Measurements from ENCODE around the gene TANC1.

TANC1 gene

DNA sequence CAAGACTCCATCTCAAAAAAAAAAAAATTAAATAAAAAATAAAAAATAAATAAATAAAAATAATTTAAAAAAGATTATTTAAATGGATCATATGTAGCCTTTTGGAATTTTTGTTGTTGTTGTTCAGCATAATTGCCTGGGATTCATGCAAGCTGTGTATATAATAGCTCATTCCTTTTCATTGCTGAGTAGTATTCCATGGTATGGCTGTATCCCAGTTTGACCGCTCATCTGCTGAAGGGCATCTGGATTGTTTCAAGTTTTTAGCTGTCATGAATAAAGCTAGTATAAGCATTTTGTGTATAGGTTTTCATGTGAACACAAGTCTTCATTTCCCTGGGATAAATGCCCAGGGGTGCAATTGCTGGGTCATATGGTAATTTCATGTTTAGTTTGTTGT, 6.4 kb upstream of the TANC1 start:
- DNase-seq (ENCODE audit: low spot score), result no peak

DNA sequence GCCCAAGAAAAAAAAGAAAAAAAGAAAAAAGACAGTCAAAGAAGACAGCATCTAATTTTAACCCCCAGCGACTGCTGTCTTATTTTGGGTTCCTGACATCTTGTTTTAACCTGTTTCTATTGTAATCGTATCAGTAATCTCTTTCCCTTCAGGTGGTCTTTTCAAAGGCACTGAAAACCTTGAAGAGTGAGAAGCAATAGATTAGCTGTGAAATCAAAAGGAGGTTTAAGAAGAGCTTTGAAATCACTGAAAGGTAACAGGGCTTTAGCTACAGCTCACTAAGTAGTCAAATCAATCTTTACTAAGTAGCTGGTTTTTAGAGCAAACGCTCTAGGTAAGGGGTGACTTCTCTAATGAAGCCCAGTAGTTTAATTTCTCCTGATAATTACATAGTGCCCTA, 5.4 kb upstream of the TANC1 start:
- DNase-seq (ENCODE audit: low spot score), result no peak

DNA sequence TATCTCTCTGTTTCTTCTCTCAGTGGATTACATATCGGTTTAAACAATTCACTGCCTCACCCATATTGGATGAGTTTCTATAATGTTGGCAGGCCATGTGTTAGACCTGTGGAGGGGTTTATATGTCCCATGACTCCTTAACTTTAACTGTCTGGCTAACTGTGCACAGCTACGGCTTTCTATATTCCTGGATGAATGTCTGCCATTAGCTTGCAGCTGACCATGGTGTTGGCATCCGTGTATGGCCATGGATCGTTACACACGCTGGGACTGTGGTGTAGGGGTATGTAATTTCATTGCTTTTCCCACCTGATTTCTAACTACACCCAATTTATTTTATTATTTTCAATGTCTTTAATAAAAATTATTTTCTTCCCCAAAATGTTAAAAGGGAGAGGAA, 3.3 kb upstream of the TANC1 start:
- no peak for DNase-seq (ENCODE audit: low spot score)

DNA sequence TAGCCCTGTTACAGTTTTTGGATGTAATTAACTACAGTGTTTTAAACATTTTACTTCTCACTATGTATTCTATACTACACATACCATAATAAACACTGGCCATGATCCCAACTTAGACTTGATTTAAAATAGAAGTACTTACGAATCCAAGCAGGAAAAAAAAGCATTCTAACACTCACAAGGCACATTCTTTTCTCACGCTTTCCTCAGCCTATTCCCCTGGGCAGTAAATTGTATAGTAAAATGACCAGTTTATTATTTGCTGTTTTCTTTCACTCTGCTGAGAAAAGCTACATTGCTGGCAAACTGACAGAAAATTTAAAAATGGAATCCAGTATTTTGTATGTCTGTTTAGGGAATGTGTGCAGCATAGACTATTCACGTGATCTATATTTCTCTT, 2.8 kb upstream of the TANC1 start:
- DNase-seq (ENCODE audit: low spot score), result no peak

DNA sequence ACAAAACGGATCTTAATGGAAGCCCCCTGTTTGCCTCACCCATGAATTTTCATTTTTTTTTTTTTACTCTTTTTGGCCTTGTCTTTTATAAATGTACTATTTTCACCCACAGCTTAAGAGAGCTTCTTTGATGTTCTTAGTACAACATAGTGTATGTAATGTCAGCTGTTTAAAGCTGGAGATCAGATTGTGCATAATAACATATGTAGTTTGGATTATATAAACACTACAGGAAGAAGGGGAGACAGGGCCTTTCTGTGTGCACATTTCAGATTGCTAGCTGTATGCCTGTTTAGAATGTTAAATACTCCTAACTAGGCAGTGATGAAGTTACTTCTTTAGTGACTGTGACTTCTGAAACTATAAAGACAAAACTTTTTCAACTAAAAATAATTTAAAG, 2.1 kb upstream of the TANC1 start:
- DNase-seq (ENCODE audit: low spot score), result no peak

GRCh38 chr2:158967114-158967730, 1.2 kb upstream of the TANC1 start:
- no peak for DNase-seq (ENCODE audit: low spot score)

DNA sequence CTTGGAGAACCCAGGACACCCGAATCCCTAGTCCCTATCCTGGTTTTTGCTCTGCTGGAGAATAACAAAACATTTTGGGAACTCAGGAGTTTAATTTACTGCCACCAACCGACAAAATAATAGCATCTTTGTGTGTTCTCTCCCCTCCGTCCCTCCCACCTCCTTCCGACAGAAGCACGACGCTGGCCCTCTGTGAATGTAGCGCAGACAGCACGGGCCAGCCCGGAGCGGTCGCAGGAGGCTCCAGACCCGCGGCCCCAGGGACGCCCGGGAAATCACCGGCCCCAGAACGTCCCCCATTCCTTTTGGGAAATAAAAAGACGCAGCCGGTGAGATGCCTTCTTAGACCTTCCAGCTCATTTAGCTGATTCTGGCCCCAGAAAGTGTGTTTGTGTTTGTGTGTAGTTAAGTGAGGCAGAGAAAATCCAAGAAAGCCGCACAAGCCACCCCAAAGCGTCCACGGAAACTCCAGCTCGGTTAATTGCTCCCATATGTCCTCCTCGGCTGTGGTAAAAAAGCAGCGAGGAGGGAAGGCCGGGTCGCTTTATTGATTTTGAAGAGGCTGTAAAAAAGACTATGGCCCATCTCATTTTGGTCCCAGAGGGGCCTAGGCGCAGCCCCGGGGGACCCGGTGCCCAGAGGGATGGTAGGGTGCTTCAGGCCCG, 577 bp upstream of the TANC1 start:
- DNase-seq (ENCODE audit: low spot score), result peak; percentile 46

DNA sequence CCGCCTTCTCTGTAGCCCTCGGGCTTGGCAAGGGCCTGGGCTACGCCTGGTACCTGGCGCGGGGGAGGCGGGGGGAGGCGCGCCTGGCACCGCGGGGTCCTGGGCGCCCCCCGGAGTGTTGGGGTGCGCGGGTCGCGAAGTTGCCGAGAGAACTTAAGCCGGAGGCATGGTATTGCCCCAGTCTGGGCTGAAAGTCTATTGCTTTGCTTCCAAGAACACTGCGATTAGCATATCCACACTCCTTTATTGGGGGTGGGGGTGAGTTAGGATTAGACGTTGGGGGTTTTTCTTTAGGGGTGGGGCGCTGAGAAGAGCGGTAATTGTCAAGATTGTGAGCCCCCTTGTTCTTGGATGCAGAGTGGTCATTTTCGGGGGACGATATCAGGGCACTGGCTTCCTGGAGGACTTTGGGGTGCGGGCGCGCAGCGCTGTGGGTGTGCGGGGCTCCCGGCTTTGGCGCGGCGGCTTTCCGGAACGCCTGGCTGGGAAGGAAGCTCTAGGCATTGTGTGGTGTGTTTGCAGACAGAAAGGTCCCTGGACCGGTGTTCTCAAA, 798 bp downstream of the TANC1 start:
- no peak for DNase-seq (ENCODE audit: low spot score)

DNA sequence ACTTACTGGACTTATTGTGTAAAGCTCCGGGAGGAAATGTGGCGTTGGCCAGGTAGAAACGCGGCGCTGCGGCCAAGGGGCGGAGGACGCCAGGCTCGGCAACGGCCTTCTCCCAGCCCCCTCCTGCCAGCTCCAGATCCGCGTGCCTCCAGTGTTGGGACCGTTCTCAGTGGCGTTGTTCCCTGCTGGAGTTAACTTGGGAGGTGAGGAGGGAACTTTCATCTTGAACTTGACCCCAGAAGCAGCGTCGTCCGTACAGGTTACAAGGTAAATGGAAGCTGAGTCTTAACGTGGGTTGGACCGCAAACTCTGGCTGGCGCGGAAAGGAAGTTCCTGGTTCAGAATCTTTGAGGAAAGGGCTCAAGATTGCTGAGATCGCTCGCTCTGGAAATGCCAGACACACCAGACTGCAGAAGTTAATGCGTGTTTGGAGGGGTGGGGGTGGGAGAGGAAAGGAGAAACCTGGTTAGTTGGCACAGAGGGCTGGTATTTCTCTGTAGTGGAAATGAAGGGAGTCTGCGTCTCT, 1.3 kb downstream of the TANC1 start:
- peak; percentile 51 for DNase-seq (ENCODE audit: low spot score)

GRCh38 chr2:158970241-158970751, 1.9 kb downstream of the TANC1 start:
- DNase-seq (ENCODE audit: low spot score), result peak; percentile 46

DNA sequence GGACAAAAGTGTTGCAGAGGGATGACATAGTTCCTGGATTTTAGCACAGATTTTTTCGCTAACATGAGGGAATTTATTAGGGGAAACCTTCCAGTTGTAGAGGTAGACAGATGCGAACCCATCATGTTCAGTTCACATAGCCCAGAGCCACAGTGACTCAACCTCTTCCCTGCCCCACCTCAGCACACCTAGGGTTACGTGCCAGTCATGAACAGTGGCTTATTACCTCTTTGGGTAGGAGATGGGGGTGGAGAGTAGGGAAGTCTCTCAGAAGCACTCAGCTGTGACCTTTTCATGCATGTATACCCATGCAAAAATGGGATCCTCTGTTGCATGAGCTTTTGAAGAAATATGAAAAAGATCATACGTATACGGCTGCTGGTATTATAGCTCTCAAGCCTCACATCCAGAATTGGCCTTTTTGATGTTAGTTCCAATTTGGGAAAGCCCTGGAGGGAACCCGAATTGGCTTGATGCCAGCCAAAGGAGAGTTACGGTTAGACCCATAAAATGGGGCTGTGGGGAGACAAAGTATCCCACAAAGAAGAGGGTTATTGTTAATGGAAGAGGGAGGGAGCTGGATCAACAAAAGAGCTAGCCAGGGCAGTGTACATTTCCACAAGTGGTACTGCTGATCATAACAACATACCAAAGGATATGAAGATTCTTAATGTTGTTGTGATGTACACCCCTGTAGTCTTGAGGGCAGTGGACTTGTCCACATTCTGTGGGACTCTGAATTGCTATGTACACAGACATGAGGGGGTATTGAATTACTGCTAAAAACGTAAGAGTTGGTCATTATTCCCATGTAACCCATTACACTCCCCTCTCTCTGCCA, 4.9 kb downstream of the TANC1 start:
- peak; percentile 80 for DNase-seq (ENCODE audit: low spot score)

GRCh38 chr2:158975271-158975921, 7.0 kb downstream of the TANC1 start:
- peak; percentile 17 for DNase-seq (ENCODE audit: low spot score)

DNA sequence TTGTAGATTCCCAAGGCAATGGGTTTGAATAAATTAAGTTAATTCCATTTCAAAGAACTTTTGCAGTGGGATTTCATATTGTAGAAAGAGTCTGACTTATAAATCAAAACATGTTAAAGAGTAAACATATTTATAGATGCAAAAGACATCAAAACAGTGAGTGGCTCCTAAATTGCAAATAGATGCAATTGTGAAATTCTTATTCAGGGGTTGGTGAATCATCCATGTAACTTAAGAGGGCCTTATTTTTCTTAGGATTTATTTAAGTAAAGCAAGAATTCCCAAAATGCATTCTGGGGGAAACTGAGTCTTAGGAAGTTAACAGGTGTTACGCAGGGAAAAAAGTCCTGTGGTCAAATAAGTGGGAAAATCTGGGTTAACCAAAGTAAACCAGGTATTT, 11.3 kb downstream of the TANC1 start:
- DNase-seq (ENCODE audit: low spot score), result no peak

- DNase-seq (ENCODE audit: low spot score), result peak; percentile 13
These were observed 16.2 kb downstream of the TANC1 start for GRCh38 chr2:158984604-158985135.

DNA sequence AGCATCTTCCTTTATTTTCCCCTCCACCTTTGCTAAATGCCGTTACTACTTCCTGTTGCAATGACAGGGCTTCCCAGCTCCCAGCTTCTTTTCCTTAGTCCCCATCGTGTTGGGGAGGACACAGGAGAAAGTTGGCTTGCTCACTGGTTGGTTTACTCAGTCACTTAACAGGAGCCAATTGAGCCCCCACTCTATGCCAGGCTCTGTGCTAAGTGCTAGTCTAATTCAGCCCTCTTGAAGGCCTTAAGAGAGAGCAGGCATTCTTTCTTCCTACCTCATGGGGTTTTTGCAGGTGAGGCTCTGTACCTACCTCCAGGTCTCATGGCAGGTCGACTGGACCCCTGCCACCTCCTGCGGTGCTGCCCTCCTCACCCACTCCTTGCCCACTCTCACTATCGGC, 20.1 kb downstream of the TANC1 start:
- DNase-seq (ENCODE audit: low spot score), result no peak

DNA sequence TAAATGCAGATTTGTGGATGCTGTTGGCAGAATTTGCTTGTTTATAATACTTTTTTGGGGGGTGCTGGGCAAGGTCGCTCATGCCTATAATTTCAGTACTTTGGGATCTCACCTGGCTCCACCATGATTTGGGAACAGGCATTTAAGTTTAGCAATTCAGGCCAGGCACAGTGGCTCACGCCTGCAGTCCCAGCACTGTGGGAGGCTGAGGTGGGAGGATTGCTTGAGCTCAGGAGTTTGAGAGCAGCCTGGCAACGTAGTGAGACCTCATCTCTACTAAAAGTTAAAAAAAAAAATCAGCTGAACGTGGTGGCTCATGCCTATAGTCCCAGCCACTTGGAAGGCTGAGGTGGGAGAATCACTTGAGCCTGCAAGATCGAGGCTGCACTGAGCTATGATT, 20.7 kb downstream of the TANC1 start:
- DNase-seq (ENCODE audit: low spot score), result no peak

DNA sequence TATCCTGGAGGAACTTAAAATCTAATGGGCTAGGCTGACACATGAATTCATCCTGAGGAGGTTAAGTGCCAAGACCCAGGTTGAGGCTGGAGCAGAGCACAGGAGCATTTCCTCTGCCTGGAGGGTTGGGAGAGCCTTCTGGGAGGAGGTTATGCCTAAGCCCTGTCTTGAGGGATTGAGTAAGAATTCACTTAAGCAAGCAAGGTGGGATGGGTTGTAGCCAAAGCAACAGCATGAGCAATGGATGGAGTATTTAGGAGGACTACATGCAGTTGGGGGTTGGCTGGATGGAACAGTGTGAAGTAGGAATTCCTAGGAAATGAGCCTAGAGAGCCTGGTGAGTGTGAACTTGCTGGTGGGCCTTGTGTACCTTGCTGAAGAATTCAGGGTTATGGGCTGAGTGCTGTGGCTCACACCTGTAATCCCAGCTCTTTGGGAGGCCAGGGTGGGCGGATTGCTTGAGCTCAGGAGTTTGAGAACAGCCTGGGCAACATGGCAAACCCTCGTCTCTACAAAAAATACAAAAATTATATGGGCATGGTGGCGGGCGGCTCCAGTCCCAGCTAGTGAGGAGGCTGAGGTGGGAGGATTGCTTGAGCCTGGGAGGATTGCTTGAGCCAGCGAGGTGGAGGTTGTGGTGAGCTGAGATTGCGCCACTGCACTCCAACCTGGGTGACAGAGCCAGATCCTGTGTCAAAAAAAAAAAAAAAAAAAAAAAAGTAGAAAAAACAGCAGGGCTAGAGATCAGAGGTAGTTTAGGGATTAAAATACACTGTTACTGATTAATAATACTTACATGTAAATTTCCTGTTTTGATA, 22.2 kb downstream of the TANC1 start:
- peak; percentile 98 for DNase-seq (ENCODE audit: low spot score)

DNA sequence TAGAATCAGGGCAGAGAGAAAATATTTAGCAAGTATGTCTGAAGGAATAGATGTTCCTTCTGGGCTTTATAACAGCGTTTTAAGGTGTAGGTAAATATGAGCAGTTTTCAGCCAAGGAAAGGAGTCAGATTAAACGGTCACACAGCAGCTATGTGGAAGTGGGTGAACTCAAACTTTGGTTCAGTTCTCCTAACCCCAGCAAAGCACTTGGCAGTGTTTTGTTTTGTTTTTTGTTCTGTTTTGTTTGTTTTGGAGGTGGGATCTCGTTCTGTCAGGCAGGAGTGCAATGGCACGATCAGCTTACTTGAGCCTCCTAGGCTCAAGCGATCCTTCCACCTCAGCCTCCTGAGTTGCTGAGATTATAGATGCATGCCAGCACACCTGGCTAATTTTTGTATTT, 24.6 kb downstream of the TANC1 start:
- DNase-seq (ENCODE audit: low spot score), result no peak

DNA sequence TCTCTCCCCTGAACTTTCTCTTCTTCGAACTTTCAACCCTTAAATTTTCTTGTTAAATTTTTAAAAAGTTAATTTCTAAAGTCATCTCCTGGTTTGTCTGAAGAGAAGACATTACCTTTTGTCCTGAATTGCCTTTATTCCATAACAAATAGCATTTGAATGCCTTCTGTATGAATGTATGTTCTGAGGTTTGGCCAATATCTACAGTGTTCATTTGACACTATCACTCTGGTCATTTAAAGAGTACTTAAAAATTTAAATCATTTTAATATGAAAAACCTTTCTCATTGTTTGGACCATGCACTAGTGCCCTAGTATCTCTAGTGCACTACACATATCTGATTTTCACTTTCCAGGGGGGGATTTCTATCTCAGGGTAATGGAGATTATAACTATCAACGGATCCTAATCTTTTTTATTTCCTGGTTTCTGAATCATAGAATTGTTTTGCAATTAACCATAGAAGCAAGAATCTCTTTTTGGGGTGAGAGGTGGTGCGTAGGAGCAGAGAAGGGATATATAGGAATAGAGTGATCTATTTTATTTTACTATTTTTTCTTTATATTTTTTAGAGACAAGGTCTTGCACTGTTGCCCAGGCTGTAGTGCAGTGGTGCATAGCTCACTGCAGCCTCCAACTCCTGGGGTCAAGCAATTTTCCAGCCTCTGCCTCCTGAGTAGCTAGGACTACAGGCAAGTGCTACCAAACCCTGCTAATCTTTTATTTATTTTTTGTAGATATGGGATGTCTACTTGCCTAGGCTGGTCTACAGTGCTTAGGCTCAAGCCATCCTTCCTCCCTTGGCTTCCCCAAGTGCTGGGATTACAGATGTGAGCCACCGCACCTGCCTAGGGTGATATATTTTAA, 25.5 kb downstream of the TANC1 start:
- DNase-seq (ENCODE audit: low spot score), result no peak

Measured in kidney tubule cell (primary cell).